ENCODE measurements around the gene PBRM1. TPM values are rescaled to one million over a fixed set of nuclear protein-coding genes. Genes with fewer than 3 reads are reported as not detected.
"Not testable (repeated sequence)": the region's sequence is repeated elsewhere in the genome, so short reads cannot be mapped to it uniquely, and the experiment has no call there.

PBRM1 gene
- polyA plus RNA-seq (2013, experiment 1 of 2; ENCODE audit: insufficient read length): 37.3 TPM
- polyA plus RNA-seq (2013, experiment 2 of 2; ENCODE audit: insufficient read length): 40.4 TPM

- peak; percentile 97 for DNase-seq
Observed at GRCh38 chr3:52685709-52686691, at the start of gene PBRM1, which contains the start of gene GNL3. TSS of gene PBRM1 (minus strand) at chr3:52685913. TSS of gene GNL3 (plus strand) at chr3:52686032. CDS start at chr3:52686093, 61 bp downstream.

GRCh38 chr3:52733256-52733891 is 47.7 kb upstream of the PBRM1 start:
- DNase-seq: no peak

GRCh38 chr3:52731590-52731989 is 45.9 kb upstream of the PBRM1 start:
- no peak for DNase-seq

- no peak for DNase-seq
Observed at GRCh38 chr3:52730681-52731080, 45.0 kb upstream of the PBRM1 start.

GRCh38 chr3:52728753-52729152 is 43.0 kb upstream of the PBRM1 start:
- not testable (repeated sequence) for DNase-seq

GRCh38 chr3:52724511-52724910 is 38.8 kb upstream of the PBRM1 start:
- no peak for DNase-seq

GRCh38 chr3:52723935-52724334 is 38.2 kb upstream of the PBRM1 start:
- DNase-seq: no peak

GRCh38 chr3:52722491-52722890 is 36.8 kb upstream of the PBRM1 start:
- DNase-seq: no peak

- no peak for DNase-seq
Observed at GRCh38 chr3:52721730-52722008, 36.0 kb upstream of the PBRM1 start.

GRCh38 chr3:52721002-52721729 is 35.5 kb upstream of the PBRM1 start:
- DNase-seq: peak; percentile 3

- DNase-seq: no peak
Observed at GRCh38 chr3:52719618-52720017, 33.9 kb upstream of the PBRM1 start.

- no peak for DNase-seq
Observed at GRCh38 chr3:52715714-52716305, 30.1 kb upstream of the PBRM1 start.

- DNase-seq: no peak
Observed at GRCh38 chr3:52714335-52715302, 28.9 kb upstream of the PBRM1 start.

- DNase-seq: no peak
Observed at GRCh38 chr3:52712291-52713212, 26.8 kb upstream of the PBRM1 start.

GRCh38 chr3:52710512-52710911 is 24.8 kb upstream of the PBRM1 start:
- no peak for DNase-seq

GRCh38 chr3:52707585-52707984 is 21.9 kb upstream of the PBRM1 start:
- no peak for DNase-seq

- DNase-seq: peak; percentile 86
Observed at GRCh38 chr3:52705688-52706686, 20.3 kb upstream of the PBRM1 start, which contains the start of the genes GLT8D1 and SPCS1. TSS of gene GLT8D1 (minus strand) at chr3:52705791. CDS start at chr3:52700460, 5,331 bp downstream. TSS of gene SPCS1 (plus strand) at chr3:52706106. CDS start at chr3:52706247, 141 bp downstream.

- no peak for DNase-seq
Observed at GRCh38 chr3:52705438-52705687, 19.6 kb upstream of the PBRM1 start.
